GM12878 (cell line): ENCODE data around the gene AGAP1. TPM values are rescaled to one million over a fixed set of nuclear protein-coding genes. Genes with fewer than 3 reads are reported as not detected.

Experiments
- ATAC-seq: fragments of 200-7000 bp; cut with Tn5 transposase; 3 replicates; pipeline ENCODE4 v1.9.1; 2020; ENCODE audit warnings: mild to moderate bottlenecking, moderate library complexity
- BruUV-seq: library from RNA; stranded (reverse); fragments of 400-500 nt; replicated peaks from 2 replicates; lab custom pipeline; 2021; lab: Mats Ljungman, UMichigan
- CTCF ChIA-PET: fragments of 300-600 bp; sonication (Branson Sonifier 250); formaldehyde crosslinking; extraction: SDS; loops from one replicate; lab custom pipeline; 2021; ENCODE audit warnings: inconsistent platforms; lab: Yijun Ruan, JAX
- POLR2A ChIA-PET: fragments of 350-600 bp; formaldehyde crosslinking; extraction: SDS; loops from one replicate; lab custom pipeline; 2021; ENCODE audit warnings: inconsistent platforms; lab: Charles Lee
- RAD21 ChIA-PET: fragments of 300-600 bp; sonication (Branson Sonifier 250); formaldehyde crosslinking; loops from one replicate; lab custom pipeline; 2023; ENCODE audit warnings: antibody characterized with exemption; ENCODE audit not compliant: unreplicated experiment; lab: Charles Lee
- SMC1A ChIA-PET: fragments of 300-600 bp; sonication (Branson Sonifier 250); formaldehyde crosslinking; loops from one replicate; lab custom pipeline; 2023; ENCODE audit not compliant: unreplicated experiment, uncharacterized antibody; lab: Charles Lee
- DNase-seq: peaks from one replicate; pipeline ENCODE4 v3.0.0-alpha.2; 2011; ENCODE audit warnings: low read depth, low spot score
- FAIRE-seq: peaks from 3 replicates; lab custom pipeline; 2011; peaks lifted over from hg19 to GRCh38; lab: Jason Lieb, UNC
- H2AFZ ChIP-seq: 2 replicates; pipeline ENCODE4 v1.6.0; 2011; ENCODE audit warnings: low read depth, low read length, control low read depth; ENCODE audit not compliant: control insufficient read depth
- H3K27ac ChIP-seq: 2 replicates; pipeline ENCODE4 v1.5.1; 2011; ENCODE audit warnings: control low read depth; ENCODE audit not compliant: control insufficient read depth, insufficient read depth
- H3K27me3 ChIP-seq, 2 experiments: replicated peaks in 1 of 2; 2 replicates each; pipeline versions ENCODE4 v1.6.0 to v1.6.1; 2011; ENCODE audit warnings: low read length in 1 of 2; ENCODE audit not compliant: control insufficient read depth in 2 of 2, insufficient read depth in 2 of 2
- H3K36me3 ChIP-seq, 2 experiments: 2 replicates each; pipeline ENCODE4 v1.5.1; 2011; ENCODE audit warnings: low read length in 1 of 2; ENCODE audit not compliant: control insufficient read depth in 2 of 2, insufficient read depth in 2 of 2
- H3K4me1 ChIP-seq: 2 replicates; pipeline ENCODE4 v1.6.1; 2011; ENCODE audit warnings: mild to moderate bottlenecking, low read length, moderate library complexity, mixed read lengths; ENCODE audit not compliant: control insufficient read depth, insufficient read depth
- H3K4me2 ChIP-seq: 2 replicates; pipeline ENCODE4 v1.6.0; 2011; ENCODE audit warnings: control low read depth; ENCODE audit not compliant: control insufficient read depth, insufficient read depth
- H3K4me3 ChIP-seq: fragments of 200-600 bp; sonication (generic); 2 replicates; pipeline ENCODE4 v1.5.1; 2016
- H3K79me2 ChIP-seq: 2 replicates; pipeline ENCODE4 v1.6.0; 2011; ENCODE audit warnings: low read length; ENCODE audit not compliant: control insufficient read depth, insufficient read depth
- H3K9ac ChIP-seq: 2 replicates; pipeline ENCODE4 v1.8.0; 2011; ENCODE audit warnings: low read length, control low read depth, mixed read lengths; ENCODE audit not compliant: control insufficient read depth, insufficient read depth
- H3K9me3 ChIP-seq: replicated peaks from 3 replicates; pipeline ENCODE4 v1.5.1; 2011; ENCODE audit warnings: mild to moderate bottlenecking, low read length; ENCODE audit not compliant: control insufficient read depth, insufficient read depth
- H4K20me1 ChIP-seq: 2 replicates; pipeline ENCODE4 v1.6.0; 2011; ENCODE audit not compliant: control insufficient read depth, insufficient read depth
- BHLHE40 ChIP-seq, 2 experiments: fragments of 450-650 bp in 1 of 2; IDR thresholded peaks; 2 replicates each; pipeline ENCODE4 v1.6.1; 2011 to 2017; ENCODE audit warnings: low read depth in 2 of 2, borderline replicate concordance in 1 of 2, improper control_type of control experiment in 1 of 2, low read length in 1 of 2, mild to moderate bottlenecking in 1 of 2
- CBX3 ChIP-seq: fragments of 200-600 bp; sonication (generic); IDR thresholded peaks from 2 replicates; pipeline ENCODE4 v1.6.1; 2016; ENCODE audit warnings: low read depth, borderline replicate concordance
- NR2C1 ChIP-seq: fragments of 450-650 bp; IDR thresholded peaks from 2 replicates; pipeline ENCODE4 v1.6.1; 2017; ENCODE audit warnings: antibody characterized with exemption, mild to moderate bottlenecking, moderate library complexity
- NR2F1 ChIP-seq: fragments of 450-650 bp; conservative IDR thresholded peaks from 2 replicates; pipeline ENCODE4 v1.6.1; 2017; ENCODE audit warnings: mild to moderate bottlenecking
- SP1 ChIP-seq: IDR thresholded peaks from one replicate; pipeline ENCODE4 v1.6.1; 2011; ENCODE audit warnings: low read depth, low read length
- YBX1 ChIP-seq: fragments of 450-650 bp; IDR thresholded peaks from 2 replicates; pipeline ENCODE4 v1.6.1; 2016; ENCODE audit warnings: antibody characterized with exemption
- ZZZ3 ChIP-seq: IDR thresholded peaks from 2 replicates; pipeline ENCODE4 v1.6.1; 2011; ENCODE audit warnings: low read depth; ENCODE audit not compliant: control insufficient read depth, insufficient read length
- WGBS: methylation state at CpG from one replicate; pipeline ENCODE4 v1.1.6; 2016; ENCODE audit warnings: low lambda C conversion rate; ENCODE audit not compliant: insufficient replicate concordance, insufficient coverage; ENCODE audit errors: missing lambda C conversion rate; 5-methylcytosine and 5-hydroxymethylcytosine counted together
- in situ Hi-C: fragments of 300-500 bp; cut with MboI; formaldehyde crosslinking; loops from 9 replicates; pipeline ENCODE4 v1.14.3; 2018; ENCODE audit warnings: mixed read lengths
- intact Hi-C: fragments of 100-400 bp; cut with micrococcal nuclease; formaldehyde crosslinking; loops from one replicate; pipeline ENCODE4 v1.14.2; 2022; ENCODE audit not compliant: unreplicated experiment
- polyA plus RNA-seq, 11 experiments: library from polyadenylated mRNA; depleted of rRNA in 4 of 11; unstranded in 6 of 11; stranded (reverse) in 5 of 11; fragments of >200 nt; fragmentation: Nextera tagmentation in 4 of 11; fragmentation: Illumina TruSeq in 1 of 11; extraction: Ambion mirVana in 4 of 11; extraction: Trizol in 1 of 11; gene quantifications; 1 replicate in 1 of 11; 2 replicates in 10 of 11; pipeline versions ENCODE4 v1.2.1 to v1.2.3, GENCODE V29; 2011 to 2016; ENCODE audit warnings: inconsistent platforms in 2 of 11, missing spikeins in 2 of 11, low read depth in 1 of 11
- total RNA-seq, 4 experiments: library from RNA; depleted of rRNA in 3 of 4; stranded (reverse); fragments of >200 nt in 3 of 4; fragmentation: Illumina TruSeq in 1 of 4; extraction: Trizol in 1 of 4; gene quantifications; 2 replicates each; pipeline versions ENCODE4 v1.2.1 to v1.2.3, GENCODE V29; 2013 to 2021
- TF ChIP-seq, protein P1 (sequence below): fragments of 450-650 bp; IDR thresholded peaks from 2 replicates; pipeline ENCODE4 v1.6.1; 2017; ENCODE audit warnings: mild to moderate bottlenecking
- TF ChIP-seq, protein P2 (sequence below): IDR thresholded peaks from 2 replicates; pipeline ENCODE4 v1.6.1; 2011; ENCODE audit warnings: borderline replicate concordance, low read depth, mild to moderate bottlenecking, moderate library complexity, low read length; ENCODE audit not compliant: insufficient read depth, poor library complexity, severe bottlenecking
- TF ChIP-seq, protein P3 (sequence below): fragments of 450-650 bp; IDR thresholded peaks from 2 replicates; pipeline ENCODE4 v1.6.1; 2016; ENCODE audit warnings: mild to moderate bottlenecking

AGAP1 gene
- total and polyA plus RNA-seq, 10 of the 15 experiments (the other 5 are each of a cell fraction or from before 2014, with no cell fraction given), result 0.05 to 0.15 (median 0.06) TPM; not detected in 7

DNA sequence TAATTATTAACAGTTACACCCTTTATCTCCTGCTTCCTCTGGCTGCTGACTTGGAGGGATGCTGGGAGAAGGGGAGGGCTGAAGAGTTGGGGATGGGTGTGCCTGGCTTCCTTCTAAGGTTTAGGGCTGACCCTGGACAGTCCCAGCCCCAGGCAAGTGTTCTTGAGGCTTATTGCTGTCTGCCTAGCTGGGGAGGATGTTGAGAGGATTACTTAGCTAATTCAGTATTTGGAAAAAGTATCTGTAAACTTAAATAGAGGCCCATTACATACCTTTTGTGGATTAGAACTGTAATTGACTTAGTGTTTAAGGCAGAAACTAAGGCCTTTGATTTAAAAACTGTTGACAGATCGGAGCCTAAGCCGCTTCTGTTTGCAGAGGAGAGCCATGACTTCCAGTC lies 67.6 kb downstream of the AGAP1 start:
- FAIRE-seq (no peak), ATAC-seq (no peak), DNase-seq (no peak)
- ChIA-PET CTCF (no interaction called here), POLR2A (no interaction called here), SMC1A (no interaction called here), RAD21 (no interaction called here)
- H2AFZ ChIP-seq, result no peak overlapping the region
- H3K27ac ChIP-seq, result no peak overlapping the region
- in situ Hi-C loops, result no loop called here
- intact Hi-C loops, result no loop called here
- H3K4me3 ChIP-seq, result no peak overlapping the region
- H3K27me3 ChIP-seq, result no peaks in the 10 kb centered on the region
- H3K9ac ChIP-seq, result no peak overlapping the region
- TF ChIP-seq ZZZ3, result no peak
- TF ChIP-seq, protein P1, sequence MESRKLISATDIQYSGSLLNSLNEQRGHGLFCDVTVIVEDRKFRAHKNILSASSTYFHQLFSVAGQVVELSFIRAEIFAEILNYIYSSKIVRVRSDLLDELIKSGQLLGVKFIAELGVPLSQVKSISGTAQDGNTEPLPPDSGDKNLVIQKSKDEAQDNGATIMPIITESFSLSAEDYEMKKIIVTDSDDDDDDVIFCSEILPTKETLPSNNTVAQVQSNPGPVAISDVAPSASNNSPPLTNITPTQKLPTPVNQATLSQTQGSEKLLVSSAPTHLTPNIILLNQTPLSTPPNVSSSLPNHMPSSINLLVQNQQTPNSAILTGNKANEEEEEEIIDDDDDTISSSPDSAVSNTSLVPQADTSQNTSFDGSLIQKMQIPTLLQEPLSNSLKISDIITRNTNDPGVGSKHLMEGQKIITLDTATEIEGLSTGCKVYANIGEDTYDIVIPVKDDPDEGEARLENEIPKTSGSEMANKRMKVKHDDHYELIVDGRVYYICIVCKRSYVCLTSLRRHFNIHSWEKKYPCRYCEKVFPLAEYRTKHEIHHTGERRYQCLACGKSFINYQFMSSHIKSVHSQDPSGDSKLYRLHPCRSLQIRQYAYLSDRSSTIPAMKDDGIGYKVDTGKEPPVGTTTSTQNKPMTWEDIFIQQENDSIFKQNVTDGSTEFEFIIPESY, result no peak
- TF ChIP-seq, protein P2, sequence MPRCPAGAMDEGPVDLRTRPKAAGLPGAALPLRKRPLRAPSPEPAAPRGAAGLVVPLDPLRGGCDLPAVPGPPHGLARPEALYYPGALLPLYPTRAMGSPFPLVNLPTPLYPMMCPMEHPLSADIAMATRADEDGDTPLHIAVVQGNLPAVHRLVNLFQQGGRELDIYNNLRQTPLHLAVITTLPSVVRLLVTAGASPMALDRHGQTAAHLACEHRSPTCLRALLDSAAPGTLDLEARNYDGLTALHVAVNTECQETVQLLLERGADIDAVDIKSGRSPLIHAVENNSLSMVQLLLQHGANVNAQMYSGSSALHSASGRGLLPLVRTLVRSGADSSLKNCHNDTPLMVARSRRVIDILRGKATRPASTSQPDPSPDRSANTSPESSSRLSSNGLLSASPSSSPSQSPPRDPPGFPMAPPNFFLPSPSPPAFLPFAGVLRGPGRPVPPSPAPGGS, result no peak
- TF ChIP-seq, protein P3, sequence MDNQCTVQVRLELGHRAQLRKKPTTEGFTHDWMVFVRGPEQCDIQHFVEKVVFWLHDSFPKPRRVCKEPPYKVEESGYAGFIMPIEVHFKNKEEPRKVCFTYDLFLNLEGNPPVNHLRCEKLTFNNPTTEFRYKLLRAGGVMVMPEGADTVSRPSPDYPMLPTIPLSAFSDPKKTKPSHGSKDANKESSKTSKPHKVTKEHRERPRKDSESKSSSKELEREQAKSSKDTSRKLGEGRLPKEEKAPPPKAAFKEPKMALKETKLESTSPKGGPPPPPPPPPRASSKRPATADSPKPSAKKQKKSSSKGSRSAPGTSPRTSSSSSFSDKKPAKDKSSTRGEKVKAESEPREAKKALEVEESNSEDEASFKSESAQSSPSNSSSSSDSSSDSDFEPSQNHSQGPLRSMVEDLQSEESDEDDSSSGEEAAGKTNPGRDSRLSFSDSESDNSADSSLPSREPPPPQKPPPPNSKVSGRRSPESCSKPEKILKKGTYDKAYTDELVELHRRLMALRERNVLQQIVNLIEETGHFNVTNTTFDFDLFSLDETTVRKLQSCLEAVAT, result no peak
- no peak for TF ChIP-seq NR2F1
- no peak for TF ChIP-seq NR2C1
- no peak for TF ChIP-seq BHLHE40 (IDR thresholded peaks at IDR 0.05; ENCODE audit: borderline replicate concordance in 1 of 2, low read depth in 2 of 2, low read length in 1 of 2)
- TF ChIP-seq YBX1, result no peak
- no peak for TF ChIP-seq SP1
- no peak for TF ChIP-seq CBX3
- no peaks in the 10 kb centered on the region for H3K9me3 ChIP-seq
- no peaks in the 10 kb centered on the region for H4K20me1 ChIP-seq
- H3K4me2 ChIP-seq, result no peak overlapping the region
- H3K4me1 ChIP-seq, result peaks cover 3% of the 10 kb centered on the region
- BruUV-seq, result no TSS peak
- no peaks in the 10 kb centered on the region for H3K79me2 ChIP-seq
- 38% methylated on average over 2 of the region's 2 CpGs for WGBS
- H3K36me3 ChIP-seq, result no peaks in the 10 kb centered on the region
